ENCODE results near the gene CYTH4. TPM values are rescaled to one million over a fixed set of nuclear protein-coding genes. Genes with fewer than 3 reads are reported as not detected.

CYTH4 gene
- total RNA-seq, 2 donors from 2014 or later: 1.5 to 5.9 TPM

- no peak overlapping the region for H3K27ac ChIP-seq
- H3K27me3 ChIP-seq: no peaks in the 10 kb centered on the region
- H3K4me3 ChIP-seq: no peak overlapping the region
- no peak for DNase-seq (ENCODE audit: low spot score)
- TF ChIP-seq, protein P1, sequence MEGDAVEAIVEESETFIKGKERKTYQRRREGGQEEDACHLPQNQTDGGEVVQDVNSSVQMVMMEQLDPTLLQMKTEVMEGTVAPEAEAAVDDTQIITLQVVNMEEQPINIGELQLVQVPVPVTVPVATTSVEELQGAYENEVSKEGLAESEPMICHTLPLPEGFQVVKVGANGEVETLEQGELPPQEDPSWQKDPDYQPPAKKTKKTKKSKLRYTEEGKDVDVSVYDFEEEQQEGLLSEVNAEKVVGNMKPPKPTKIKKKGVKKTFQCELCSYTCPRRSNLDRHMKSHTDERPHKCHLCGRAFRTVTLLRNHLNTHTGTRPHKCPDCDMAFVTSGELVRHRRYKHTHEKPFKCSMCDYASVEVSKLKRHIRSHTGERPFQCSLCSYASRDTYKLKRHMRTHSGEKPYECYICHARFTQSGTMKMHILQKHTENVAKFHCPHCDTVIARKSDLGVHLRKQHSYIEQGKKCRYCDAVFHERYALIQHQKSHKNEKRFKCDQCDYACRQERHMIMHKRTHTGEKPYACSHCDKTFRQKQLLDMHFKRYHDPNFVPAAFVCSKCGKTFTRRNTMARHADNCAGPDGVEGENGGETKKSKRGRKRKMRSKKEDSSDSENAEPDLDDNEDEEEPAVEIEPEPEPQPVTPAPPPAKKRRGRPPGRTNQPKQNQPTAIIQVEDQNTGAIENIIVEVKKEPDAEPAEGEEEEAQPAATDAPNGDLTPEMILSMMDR (IDR thresholded peaks at IDR 0.05): no peak
- H3K9me3 ChIP-seq: no peaks in the 10 kb centered on the region
- no peaks in the 10 kb centered on the region for H3K36me3 ChIP-seq
- no peaks in the 10 kb centered on the region for H3K4me1 ChIP-seq
Observed at GRCh38 chr22:37299969-37300509, 17.7 kb downstream of the CYTH4 start.

- no peaks in the 10 kb centered on the region for H3K4me1 ChIP-seq
- DNase-seq (ENCODE audit: low spot score): no peak
- H3K4me3 ChIP-seq: no peak overlapping the region
- H3K36me3 ChIP-seq: no peaks in the 10 kb centered on the region
- H3K9me3 ChIP-seq: no peaks in the 10 kb centered on the region
- TF ChIP-seq, protein P1 (IDR thresholded peaks at IDR 0.05): no peak
- H3K27me3 ChIP-seq: no peaks in the 10 kb centered on the region
- no peak overlapping the region for H3K27ac ChIP-seq
Observed at GRCh38 chr22:37300551-37301017, 18.3 kb downstream of the CYTH4 start.

- no peak overlapping the region for H3K27ac ChIP-seq
Observed at GRCh38 chr22:37301144-37301830, 19.0 kb downstream of the CYTH4 start.

GRCh38 chr22:37302674-37303555, 20.6 kb downstream of the CYTH4 start:
- H3K4me3 ChIP-seq: no peak overlapping the region
- H3K4me1 ChIP-seq: peaks cover 0 to 18% of the 10 kb centered on the region in 2 donors
- DNase-seq (ENCODE audit: low spot score): no peak
- no peaks in the 10 kb centered on the region for H3K9me3 ChIP-seq
- no peaks in the 10 kb centered on the region for H3K36me3 ChIP-seq
- no peaks in the 10 kb centered on the region for H3K27me3 ChIP-seq
- H3K27ac ChIP-seq: no peak overlapping the region
- TF ChIP-seq, protein P1 (IDR thresholded peaks at IDR 0.05): no peak

More at GRCh38 chr22:37301144-37301830, 19.0 kb downstream of the CYTH4 start:
- TF ChIP-seq, protein P1 (IDR thresholded peaks at IDR 0.05): no peak
- Histone ChIP-seq H3K9me3 (no peaks in the 10 kb centered on the region), H3K4me1 (peaks cover 0 to 2% of the 10 kb centered on the region in 2 donors), H3K27me3 (no peaks in the 10 kb centered on the region), H3K4me3 (no peak overlapping the region), H3K36me3 (no peaks in the 10 kb centered on the region)
- no peak for DNase-seq (ENCODE audit: low spot score)

DNA sequence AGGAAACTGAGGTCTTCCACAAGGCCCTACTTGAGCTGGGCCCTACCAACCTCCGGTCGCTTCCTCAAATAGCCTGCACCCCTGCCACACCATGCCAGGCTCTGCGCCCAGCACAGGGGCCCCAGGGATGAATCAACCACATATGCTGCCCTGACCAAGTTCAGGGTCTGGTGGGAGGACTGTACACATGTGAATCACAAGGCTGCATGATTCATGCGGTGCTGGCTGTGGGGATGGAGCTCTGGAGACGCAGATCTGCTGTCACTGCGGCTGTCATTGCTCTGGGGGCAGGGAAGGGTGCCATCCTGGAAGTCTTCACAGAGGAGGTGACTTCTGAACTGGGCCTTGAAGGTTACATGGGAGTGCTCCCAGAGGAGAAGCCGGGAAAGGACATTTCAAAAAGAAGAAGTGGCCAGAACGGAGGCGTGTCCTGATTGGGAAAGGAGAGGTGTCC, 21.5 kb downstream of the CYTH4 start:
- DNase-seq (ENCODE audit: low spot score): peak; percentile 64
- no peaks in the 10 kb centered on the region for H3K9me3 ChIP-seq
- H3K4me1 ChIP-seq: peaks cover 0 to 25% of the 10 kb centered on the region in 2 donors
- no peak overlapping the region for H3K4me3 ChIP-seq
- H3K27me3 ChIP-seq: no peaks in the 10 kb centered on the region
- TF ChIP-seq, protein P1 (IDR thresholded peaks at IDR 0.05): no peak
- H3K36me3 ChIP-seq: no peaks in the 10 kb centered on the region
- H3K27ac ChIP-seq: no peak overlapping the region

Data from right atrium auricular region (tissue), 2 donors.